ENCODE data around the gene EPM2A. TPM values are rescaled to one million over a fixed set of nuclear protein-coding genes. Genes with fewer than 3 reads are reported as not detected.
"Not testable (repeated sequence)": the region's sequence is repeated elsewhere in the genome, so short reads cannot be mapped to it uniquely, and the experiment has no call there.

Gene EPM2A
- total RNA-seq, 2 donors from 2014 or later, result 28.8 to 29.5 TPM

- DNase-seq; intact Hi-C loops (cut with DNase I); ATAC-seq: not testable (repeated sequence)
Measured at GRCh38 chr6:145697401-145697800, 37.9 kb downstream of the EPM2A start.

GRCh38 chr6:145694083-145694737 lies 41.1 kb downstream of the EPM2A start:
- intact Hi-C loops (cut with DNase I), result no loop called here
- no peak for ATAC-seq

GRCh38 chr6:145690969-145691368 lies 44.4 kb downstream of the EPM2A start:
- ATAC-seq (no peak), DNase-seq (no peak)
- intact Hi-C loops (cut with DNase I), result no loop called here

More at GRCh38 chr6:145694083-145694737, 41.1 kb downstream of the EPM2A start:
- DNase-seq, result no peak

- DNase-seq (no peak), ATAC-seq (no peak)
- intact Hi-C loops (cut with DNase I), result no loop called here
Measured at GRCh38 chr6:145689529-145689928, 45.8 kb downstream of the EPM2A start.

DNA sequence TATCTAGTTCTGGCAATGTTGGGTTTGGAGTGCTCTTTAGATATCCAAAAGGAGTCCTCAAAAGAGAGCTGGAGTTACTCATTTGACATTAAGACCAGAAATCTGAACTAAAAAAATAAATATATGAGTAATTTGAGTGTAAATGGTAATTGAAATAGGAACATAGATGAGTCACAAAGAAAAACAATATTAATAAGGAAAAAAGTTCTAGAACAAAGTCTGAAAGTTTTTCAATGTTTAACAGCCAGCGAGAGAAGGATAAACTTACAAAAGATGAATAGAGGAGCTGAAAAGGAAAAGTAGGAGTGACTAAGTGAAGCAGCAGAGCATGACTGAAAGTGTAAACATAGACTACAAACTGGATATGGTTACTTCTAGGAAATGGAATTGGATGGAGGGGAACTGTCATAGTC lies 46.8 kb downstream of the EPM2A start:
- intact Hi-C loops (cut with DNase I), result no loop called here
- ATAC-seq, result no peak
- no peak for DNase-seq

GRCh38 chr6:145685932-145686331 lies 49.4 kb downstream of the EPM2A start:
- intact Hi-C loops (cut with DNase I), result no loop called here
- ATAC-seq (no peak), DNase-seq (no peak)

- intact Hi-C loops (cut with DNase I), result no loop called here
- DNase-seq (no peak), ATAC-seq (no peak)
Measured at GRCh38 chr6:145681965-145682364, 53.4 kb downstream of the EPM2A start.

- DNase-seq, result no peak
- no peak for ATAC-seq
- intact Hi-C loops (cut with DNase I), result no loop called here
Measured at GRCh38 chr6:145673504-145673903, 61.8 kb downstream of the EPM2A start.

DNA sequence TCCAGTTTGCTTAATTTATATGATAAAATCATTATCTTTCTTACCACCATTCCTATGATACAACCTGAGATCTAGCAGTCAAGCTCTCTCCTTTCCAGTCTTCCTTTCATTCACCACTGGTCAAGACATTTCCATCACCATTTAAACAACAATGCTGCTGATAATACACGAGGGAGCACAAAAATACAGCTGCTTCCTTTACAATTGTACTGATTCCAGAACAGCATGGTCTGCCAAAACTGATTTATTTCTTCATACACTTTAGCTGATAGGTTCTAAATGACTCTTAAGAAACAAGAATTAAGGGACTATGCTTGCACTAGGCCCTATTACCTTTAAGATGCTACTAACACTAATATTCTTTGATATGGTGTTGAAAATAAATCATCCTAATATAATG lies 65.0 kb downstream of the EPM2A start:
- no peak for DNase-seq
- ATAC-seq, result no peak
- intact Hi-C loops (cut with DNase I), result no loop called here

DNA sequence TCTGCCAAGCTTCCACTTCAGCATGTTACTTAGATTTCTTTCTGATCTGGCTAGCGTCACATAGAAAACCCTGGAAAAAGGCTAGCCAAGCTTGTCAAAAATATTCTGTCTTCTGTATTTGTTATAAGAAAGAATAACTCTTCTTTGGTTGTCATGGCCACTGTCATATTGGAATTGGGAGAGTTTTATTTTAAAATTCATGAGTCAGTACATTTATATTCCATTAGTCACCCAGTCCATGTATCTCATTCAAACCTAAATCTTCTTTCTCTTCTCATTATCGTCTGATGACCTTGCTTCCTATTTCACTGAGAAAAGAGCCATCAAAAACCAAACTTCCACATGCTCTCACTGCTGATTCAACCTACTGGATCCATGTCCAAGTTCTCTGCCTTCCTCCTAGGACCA lies 65.7 kb downstream of the EPM2A start:
- intact Hi-C loops (cut with DNase I), result no loop called here
- ATAC-seq, result peak in 1 of 2 donors; percentile 60
- DNase-seq, result no peak

- ATAC-seq (no peak), DNase-seq (no peak)
- intact Hi-C loops (cut with DNase I), result no loop called here
Measured at GRCh38 chr6:145668844-145669243, 66.5 kb downstream of the EPM2A start.

- intact Hi-C loops (cut with DNase I), result no loop called here
- DNase-seq (no peak), ATAC-seq (no peak)
Measured at GRCh38 chr6:145660676-145661075, 74.6 kb downstream of the EPM2A start.

DNA sequence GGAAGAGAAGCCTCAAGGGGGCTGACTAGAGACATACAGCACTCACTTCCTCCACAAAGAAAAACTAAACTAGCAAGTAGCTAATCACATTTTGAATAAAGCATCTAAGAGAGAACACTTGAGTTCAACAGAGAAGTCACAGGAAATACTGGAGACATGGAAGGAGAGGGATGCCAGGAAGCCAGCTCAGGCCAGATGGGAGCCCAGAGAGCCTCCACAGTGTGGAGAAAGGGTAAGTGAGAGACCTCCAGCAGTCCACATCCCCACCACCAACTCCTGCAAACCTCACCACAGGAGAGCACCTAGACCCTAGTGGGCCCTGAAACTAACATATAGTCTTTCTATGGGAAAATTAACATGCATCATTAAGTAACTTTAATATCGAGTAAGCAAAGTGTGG lies 79.2 kb downstream of the EPM2A start:
- ATAC-seq, result peak in 1 of 2 donors; percentile 47
- intact Hi-C loops (cut with DNase I), result no loop called here
- DNase-seq, result no peak

- no peak for ATAC-seq
Measured at GRCh38 chr6:145652572-145652971, 82.7 kb downstream of the EPM2A start.

DNA sequence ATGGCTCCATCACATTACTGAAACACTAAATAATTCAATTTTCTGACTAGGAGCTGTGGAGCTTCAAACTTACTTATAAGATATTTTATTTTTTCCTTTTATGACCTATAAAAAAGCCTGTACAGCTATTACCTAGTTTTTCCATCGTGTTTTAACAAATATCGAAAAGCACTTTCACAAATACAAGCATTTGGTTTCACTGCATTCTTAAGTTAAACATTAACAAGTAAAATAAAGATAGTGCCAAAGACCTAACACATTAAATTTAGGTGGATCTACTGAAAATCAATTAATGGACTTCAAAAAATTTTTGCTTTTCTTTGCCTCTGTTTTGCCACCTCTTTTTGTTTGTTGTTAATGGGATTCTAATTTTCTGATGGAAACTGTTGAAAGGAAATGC lies 83.3 kb downstream of the EPM2A start:
- no peak for ATAC-seq
- DNase-seq, result no peak

More at GRCh38 chr6:145652572-145652971, 82.7 kb downstream of the EPM2A start:
- DNase-seq, result no peak
- intact Hi-C loops (cut with DNase I), result no loop called here

GRCh38 chr6:145648149-145648548 lies 87.2 kb downstream of the EPM2A start:
- DNase-seq (no peak), ATAC-seq (no peak)
- intact Hi-C loops (cut with DNase I), result no loop called here

More for the DNA sequence above, 83.3 kb downstream of the EPM2A start:
- intact Hi-C loops (cut with DNase I), result no loop called here

DNA sequence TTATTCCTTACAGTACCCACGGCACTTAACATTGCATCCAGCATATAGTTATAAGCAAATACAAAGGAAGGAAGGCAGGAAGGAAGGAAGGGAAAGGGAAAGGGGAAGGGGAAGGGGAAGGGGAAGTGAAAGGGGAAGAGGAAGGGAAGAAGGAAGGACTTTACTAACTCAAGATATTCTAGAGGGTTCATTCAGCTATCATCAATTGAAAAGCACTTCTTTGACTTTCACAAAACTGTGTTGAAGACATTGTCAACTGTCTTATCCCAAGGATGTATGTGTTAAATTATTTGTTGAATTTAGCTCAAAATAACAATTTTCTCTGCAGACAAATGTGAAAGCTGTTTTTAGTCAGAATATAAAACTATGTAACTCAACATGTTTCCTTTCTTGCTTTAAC lies 87.7 kb downstream of the EPM2A start:
- ATAC-seq, result no peak
- intact Hi-C loops (cut with DNase I), result no loop called here
- no peak for DNase-seq

- ATAC-seq (no peak), DNase-seq (no peak)
Measured at GRCh38 chr6:145643760-145644159, 91.6 kb downstream of the EPM2A start.

GRCh38 chr6:145633981-145634627 lies 101.2 kb downstream of the EPM2A start:
- intact Hi-C loops (cut with DNase I), result loop anchor here in 1 of 2 donors (5.0 kb wide), 1 partner anchor 1047 kb away; no protein-coding TSS in a partner anchor
- ATAC-seq (peak; percentile 88 to 93), DNase-seq (peak; percentile 84)

More at GRCh38 chr6:145643760-145644159, 91.6 kb downstream of the EPM2A start:
- intact Hi-C loops (cut with DNase I), result no loop called here

- DNase-seq (no peak), ATAC-seq (no peak)
- intact Hi-C loops (cut with DNase I), result loop anchor here in 1 of 2 donors (5.0 kb wide), 1 partner anchor 1046 kb away; no protein-coding TSS in a partner anchor
Measured at GRCh38 chr6:145632971-145633370, 102.3 kb downstream of the EPM2A start.

GRCh38 chr6:145631374-145631773 lies 103.9 kb downstream of the EPM2A start:
- DNase-seq, result no peak
- no peak for ATAC-seq
- intact Hi-C loops (cut with DNase I), result loop anchor here in 1 of 2 donors (5.0 kb wide), 1 partner anchor 1044 kb away; no protein-coding TSS in a partner anchor

All from left cardiac atrium (tissue), 4 donors.